ENCODE results near the gene ANGPTL2. TPM values are rescaled to one million over a fixed set of nuclear protein-coding genes. Genes with fewer than 3 reads are reported as not detected.

The ANGPTL2 gene
- total RNA-seq, 1 experiment from 2014 or later: 5.1 TPM

GRCh38 chr9:127049581-127049980, 72.9 kb downstream of the ANGPTL2 start:
- no peak overlapping the region for H2AFZ ChIP-seq (ENCODE audit: low read length)
- no peak overlapping the region for H2AK5ac ChIP-seq (ENCODE audit: insufficient read length, low read length)
- H3K23ac ChIP-seq (ENCODE audit: insufficient read length, low read depth, low read length): no peak overlapping the region
- H4K20me1 ChIP-seq (ENCODE audit: control insufficient read depth, insufficient read depth, insufficient read length): no peaks in the 10 kb centered on the region
- Mint-ChIP-seq H3K36me3 (ENCODE audit: insufficient read depth in 1 of 3, low read depth in 3 of 3) (0 out of 7 replicates have a peak, but pooled peaks cover 0 to 5% (median 0%) of the 10 kb centered on the region in 3 experiments), H3K4me3 (no peak overlapping the region), H3K27me3 (ENCODE audit: low read depth) (no peaks in the 10 kb centered on the region; the same call in 1 of the 2 replicates), H3K9me3 (no peaks in the 10 kb centered on the region), H3K27ac (no peak overlapping the region), H3K4me1 (no peaks in the 10 kb centered on the region; a peak in 1 of 4 replicates)
- TF ChIP-seq, protein P1, sequence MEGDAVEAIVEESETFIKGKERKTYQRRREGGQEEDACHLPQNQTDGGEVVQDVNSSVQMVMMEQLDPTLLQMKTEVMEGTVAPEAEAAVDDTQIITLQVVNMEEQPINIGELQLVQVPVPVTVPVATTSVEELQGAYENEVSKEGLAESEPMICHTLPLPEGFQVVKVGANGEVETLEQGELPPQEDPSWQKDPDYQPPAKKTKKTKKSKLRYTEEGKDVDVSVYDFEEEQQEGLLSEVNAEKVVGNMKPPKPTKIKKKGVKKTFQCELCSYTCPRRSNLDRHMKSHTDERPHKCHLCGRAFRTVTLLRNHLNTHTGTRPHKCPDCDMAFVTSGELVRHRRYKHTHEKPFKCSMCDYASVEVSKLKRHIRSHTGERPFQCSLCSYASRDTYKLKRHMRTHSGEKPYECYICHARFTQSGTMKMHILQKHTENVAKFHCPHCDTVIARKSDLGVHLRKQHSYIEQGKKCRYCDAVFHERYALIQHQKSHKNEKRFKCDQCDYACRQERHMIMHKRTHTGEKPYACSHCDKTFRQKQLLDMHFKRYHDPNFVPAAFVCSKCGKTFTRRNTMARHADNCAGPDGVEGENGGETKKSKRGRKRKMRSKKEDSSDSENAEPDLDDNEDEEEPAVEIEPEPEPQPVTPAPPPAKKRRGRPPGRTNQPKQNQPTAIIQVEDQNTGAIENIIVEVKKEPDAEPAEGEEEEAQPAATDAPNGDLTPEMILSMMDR (conservative IDR thresholded peaks at IDR 0.05): no peak
- no peaks in the 10 kb centered on the region for H3K9me3 ChIP-seq (ENCODE audit: control insufficient read depth, low read depth, low read length)
- H3K79me2 ChIP-seq (ENCODE audit: insufficient read depth, low read length): peaks cover 2% of the 10 kb centered on the region; the same call in 1 of the 2 replicates
- H3K4me2 ChIP-seq (ENCODE audit: insufficient read depth, insufficient read length, low read length): no peak overlapping the region
- H3K4me1 ChIP-seq (ENCODE audit: insufficient read depth, low read length): no peaks in the 10 kb centered on the region
- H3T11ph ChIP-seq (ENCODE audit: low read length): no peak overlapping the region
- H2BK120ac ChIP-seq (ENCODE audit: low read depth, low read length, poor library complexity, severe bottlenecking): no peak overlapping the region
- H4K91ac ChIP-seq (ENCODE audit: insufficient read length, low read depth, low read length): no peak overlapping the region
- no peak overlapping the region for H3K56ac ChIP-seq (ENCODE audit: insufficient read length, low read depth, low read length)
- no peaks in the 10 kb centered on the region for H3K23me2 ChIP-seq (ENCODE audit: insufficient read length, low read depth, low read length, poor library complexity, severe bottlenecking)
- no peaks in the 10 kb centered on the region for H3K27me3 ChIP-seq (ENCODE audit: insufficient read depth, low read length)
- H3K27ac ChIP-seq (ENCODE audit: insufficient read length, low read depth, low read length): no peak overlapping the region
- no peaks in the 10 kb centered on the region for H3K79me1 ChIP-seq (ENCODE audit: insufficient read depth, low read depth, low read length, poor library complexity, severe bottlenecking)
- H2BK12ac ChIP-seq (ENCODE audit: insufficient read length, low read depth, low read length): no peak overlapping the region
- no peak overlapping the region for H3K14ac ChIP-seq (ENCODE audit: insufficient read depth, low read length)
- no peak overlapping the region for H3K4ac ChIP-seq (ENCODE audit: low read depth, low read length)
- no peak overlapping the region for H2BK20ac ChIP-seq (ENCODE audit: low read depth, low read length, poor library complexity, severe bottlenecking)
- H4K5ac ChIP-seq (ENCODE audit: insufficient read length, low read depth, low read length): no peak overlapping the region
- H4K8ac ChIP-seq (replicated peaks; ENCODE audit: insufficient read length, low read depth, low read length): no peak overlapping the region
- no peak overlapping the region for H2BK15ac ChIP-seq (ENCODE audit: low read depth, low read length)
- DNase-seq: no peak
- no peak overlapping the region for H3K9ac ChIP-seq (ENCODE audit: extremely low read depth, insufficient read length, low read length)
- WGBS (ENCODE audit: extremely low coverage, insufficient read length, low lambda C conversion rate): no CpG with 5 or more reads among the region's 8 CpGs
- no peak overlapping the region for H2BK5ac ChIP-seq (ENCODE audit: insufficient read length, low read length)
- H3K18ac ChIP-seq (ENCODE audit: insufficient read length, low read depth, low read length): no peak overlapping the region
